Colonic mucosa (tissue), 4 donors: Measurements from ENCODE around the gene TTI1. TPM values are rescaled to one million over a fixed set of nuclear protein-coding genes. Genes with fewer than 3 reads are reported as not detected.

Experiments used
- DNase-seq: peaks from one replicate; pipeline ENCODE4 v3.0.0-alpha.2; 2020
- H3K27ac ChIP-seq: fragments of 200-600 bp; one replicate; pipeline ENCODE4 v1.8.0; 2021
- H3K27me3 ChIP-seq: fragments of 200-600 bp; one replicate; pipeline ENCODE4 v1.8.0; 2021
- H3K36me3 ChIP-seq: fragments of 200-600 bp; one replicate; pipeline ENCODE4 v1.8.0; 2021
- H3K4me1 ChIP-seq: fragments of 200-600 bp; one replicate; pipeline ENCODE4 v1.8.0; 2021; ENCODE audit warnings: mild to moderate bottlenecking
- H3K4me3 ChIP-seq: fragments of 200-600 bp; one replicate; pipeline ENCODE4 v1.8.0; 2021
- H3K9ac ChIP-seq, 2 donors: one replicate each; pipeline ENCODE4 v1.7.0; 2013; ENCODE audit warnings: control low read depth in 2 of 2, low read depth in 2 of 2, low read length in 2 of 2
- H3K9me3 ChIP-seq: fragments of 200-600 bp; one replicate; pipeline ENCODE4 v1.8.0; 2021
- CTCF ChIP-seq: fragments of 200-600 bp; IDR thresholded peaks from one replicate; pipeline ENCODE4 v1.8.0; 2022; ENCODE audit warnings: antibody characterized with exemption, mild to moderate bottlenecking
- intact Hi-C: fragments of 100-400 bp; cut with DNase I; formaldehyde crosslinking; loops from one replicate; pipeline ENCODE4 v1.14.1; 2022
- total RNA-seq, 2 donors: library from RNA; stranded (reverse); fragmentation: NEBNext Ultra II Directional in 1 of 2; extraction: Animal tissue kit (Norgen Biotek cat#: 25700) in 1 of 2; gene quantifications; one replicate each; pipeline ENCODE4 v1.2.1, GENCODE V29; 2021
- donor health status: healthy.
- donor health status: DM: no; HTN: no; CAD: no.
- donor health status: DM: no; HTN: no; CAD: no.

The TTI1 gene
- total RNA-seq, 2 donors from 2014 or later, result 10.2 to 23.0 TPM

- H3K9me3 ChIP-seq, result no peaks in the 10 kb centered on the region
- TF ChIP-seq CTCF, result no peak
- intact Hi-C loops, result no loop called here
- no peak overlapping the region for H3K4me3 ChIP-seq
- no peaks in the 10 kb centered on the region for H3K36me3 ChIP-seq
- H3K27ac ChIP-seq, result no peak overlapping the region
- no peaks in the 10 kb centered on the region for H3K27me3 ChIP-seq
- H3K9ac ChIP-seq, result no peak overlapping the region
- no peak for DNase-seq
- H3K4me1 ChIP-seq, result peaks cover 4% of the 10 kb centered on the region
Measured at GRCh38 chr20:38060536-38060935, 27.3 kb upstream of the TTI1 start.

- no peak overlapping the region for H3K27ac ChIP-seq
Measured at GRCh38 chr20:38059832-38060231, 26.6 kb upstream of the TTI1 start.

GRCh38 chr20:38057351-38057972, 24.2 kb upstream of the TTI1 start:
- intact Hi-C loops, result loop anchor here (2.0 to 5.0 kb wide), 2 partner anchors 110 to 163 kb away; partner anchors contain the start of gene TGM2
- peaks cover 4% of the 10 kb centered on the region for H3K4me1 ChIP-seq
- H3K9ac ChIP-seq, result no peak overlapping the region
- H3K27me3 ChIP-seq, result no peaks in the 10 kb centered on the region
- no peaks in the 10 kb centered on the region for H3K36me3 ChIP-seq
- no peak overlapping the region for H3K27ac ChIP-seq
- no peaks in the 10 kb centered on the region for H3K9me3 ChIP-seq
- TF ChIP-seq CTCF, result peak; percentile 87
- peak; percentile 84 for DNase-seq
- H3K4me3 ChIP-seq, result no peak overlapping the region

More at GRCh38 chr20:38059832-38060231, 26.6 kb upstream of the TTI1 start:
- no peaks in the 10 kb centered on the region for H3K27me3 ChIP-seq
- no peak for TF ChIP-seq CTCF
- H3K4me3 ChIP-seq, result no peak overlapping the region
- peak; percentile 61 for DNase-seq
- H3K36me3 ChIP-seq, result no peaks in the 10 kb centered on the region
- no peaks in the 10 kb centered on the region for H3K9me3 ChIP-seq
- intact Hi-C loops, result loop anchor here (5.0 kb wide), 1 partner anchor 107 kb away; the partner anchor contains the start of gene TGM2
- H3K9ac ChIP-seq, result no peak overlapping the region
- peaks cover 4% of the 10 kb centered on the region for H3K4me1 ChIP-seq

- H3K9me3 ChIP-seq, result no peaks in the 10 kb centered on the region
- peaks cover 4% of the 10 kb centered on the region for H3K4me1 ChIP-seq
- no peaks in the 10 kb centered on the region for H3K36me3 ChIP-seq
- intact Hi-C loops, result loop anchor here (2.0 to 5.0 kb wide), 2 partner anchors 111 to 165 kb away; partner anchors contain the start of gene TGM2
- no peak overlapping the region for H3K9ac ChIP-seq
- no peak overlapping the region for H3K4me3 ChIP-seq
- no peak for DNase-seq
- no peak for TF ChIP-seq CTCF
- H3K27ac ChIP-seq, result no peak overlapping the region
- no peaks in the 10 kb centered on the region for H3K27me3 ChIP-seq
Measured at GRCh38 chr20:38055848-38056247, 22.6 kb upstream of the TTI1 start.

- no peak for TF ChIP-seq CTCF
- H3K27ac ChIP-seq, result no peak overlapping the region
- H3K27me3 ChIP-seq, result no peaks in the 10 kb centered on the region
Measured at GRCh38 chr20:38055294-38055693, 22.0 kb upstream of the TTI1 start.

More at GRCh38 chr20:38055294-38055693, 22.0 kb upstream of the TTI1 start:
- peaks cover 1% of the 10 kb centered on the region for H3K36me3 ChIP-seq
- H3K9me3 ChIP-seq, result no peaks in the 10 kb centered on the region
- no peak overlapping the region for H3K4me3 ChIP-seq
- H3K9ac ChIP-seq, result no peak overlapping the region
- intact Hi-C loops, result loop anchor here (5.0 kb wide), 1 partner anchor 112 kb away; the partner anchor contains the start of gene TGM2
- no peak for DNase-seq
- peaks cover 4% of the 10 kb centered on the region for H3K4me1 ChIP-seq
